ENCODE data around the gene TPRG1L. TPM values are rescaled to one million over a fixed set of nuclear protein-coding genes. Genes with fewer than 3 reads are reported as not detected.

Gene TPRG1L
- total RNA-seq, 1 experiment from 2014 or later: 22.5 TPM

GRCh38 chr1:3636531-3636930 is 11.7 kb downstream of the TPRG1L start:
- no peak for DNase-seq
- no TSS peak for BruUV-seq (replicated peaks)
- no peaks in the 10 kb centered on the region for H3K4me1 Mint-ChIP-seq (ENCODE audit: low read depth, unreplicated experiment)
- CTCF ChIA-PET: no interaction called here
- H3K27ac Mint-ChIP-seq (ENCODE audit: unreplicated experiment): no peak overlapping the region
- intact Hi-C loops (cut with micrococcal nuclease; ENCODE audit: unreplicated experiment): no loop called here
- H3K4me3 Mint-ChIP-seq (ENCODE audit: low read depth, unreplicated experiment): no peak overlapping the region
- no peak for TF ChIP-seq CTCF (IDR thresholded peaks at IDR 0.05; ENCODE audit: unreplicated experiment)
- peaks cover 7% of the 10 kb centered on the region for H3K36me3 Mint-ChIP-seq (ENCODE audit: insufficient read depth, unreplicated experiment)
- no peaks in the 10 kb centered on the region for H3K27me3 Mint-ChIP-seq (ENCODE audit: unreplicated experiment)
- H3K9me3 Mint-ChIP-seq (ENCODE audit: low read depth, unreplicated experiment): no peaks in the 10 kb centered on the region

GRCh38 chr1:3638027-3638426 is 13.2 kb downstream of the TPRG1L start:
- no peaks in the 10 kb centered on the region for H3K4me1 Mint-ChIP-seq (ENCODE audit: low read depth, unreplicated experiment)
- CTCF ChIA-PET: no interaction called here
- H3K27me3 Mint-ChIP-seq (ENCODE audit: unreplicated experiment): no peaks in the 10 kb centered on the region
- no TSS peak for BruUV-seq (replicated peaks)
- no peaks in the 10 kb centered on the region for H3K9me3 Mint-ChIP-seq (ENCODE audit: low read depth, unreplicated experiment)
- no peak overlapping the region for H3K27ac Mint-ChIP-seq (ENCODE audit: unreplicated experiment)
- DNase-seq: no peak
- no peak overlapping the region for H3K4me3 Mint-ChIP-seq (ENCODE audit: low read depth, unreplicated experiment)
- intact Hi-C loops (cut with micrococcal nuclease; ENCODE audit: unreplicated experiment): no loop called here
- peaks cover 7% of the 10 kb centered on the region for H3K36me3 Mint-ChIP-seq (ENCODE audit: insufficient read depth, unreplicated experiment)
- TF ChIP-seq CTCF (IDR thresholded peaks at IDR 0.05; ENCODE audit: unreplicated experiment): no peak

GRCh38 chr1:3638676-3639075 is 13.9 kb downstream of the TPRG1L start:
- CTCF ChIA-PET: no interaction called here
- no peak for DNase-seq
- intact Hi-C loops (cut with micrococcal nuclease; ENCODE audit: unreplicated experiment): no loop called here
- Mint-ChIP-seq H3K4me3 (ENCODE audit: low read depth, unreplicated experiment) (no peak overlapping the region), H3K4me1 (ENCODE audit: low read depth, unreplicated experiment) (no peaks in the 10 kb centered on the region), H3K9me3 (ENCODE audit: low read depth, unreplicated experiment) (no peaks in the 10 kb centered on the region), H3K27me3 (ENCODE audit: unreplicated experiment) (no peaks in the 10 kb centered on the region), H3K27ac (ENCODE audit: unreplicated experiment) (no peak overlapping the region), H3K36me3 (ENCODE audit: insufficient read depth, unreplicated experiment) (peaks cover 7% of the 10 kb centered on the region)
- TF ChIP-seq CTCF (IDR thresholded peaks at IDR 0.05; ENCODE audit: unreplicated experiment): no peak
- no TSS peak for BruUV-seq (replicated peaks)

GRCh38 chr1:3639397-3639911 is 14.6 kb downstream of the TPRG1L start:
- TF ChIP-seq CTCF (IDR thresholded peaks at IDR 0.05; ENCODE audit: unreplicated experiment): no peak
- H3K27me3 Mint-ChIP-seq (ENCODE audit: unreplicated experiment): no peaks in the 10 kb centered on the region

More at GRCh38 chr1:3639397-3639911, 14.6 kb downstream of the TPRG1L start:
- intact Hi-C loops (cut with micrococcal nuclease; ENCODE audit: unreplicated experiment): no loop called here
- Mint-ChIP-seq H3K4me3 (ENCODE audit: low read depth, unreplicated experiment) (no peak overlapping the region), H3K27ac (ENCODE audit: unreplicated experiment) (no peak overlapping the region), H3K4me1 (ENCODE audit: low read depth, unreplicated experiment) (no peaks in the 10 kb centered on the region), H3K9me3 (ENCODE audit: low read depth, unreplicated experiment) (no peaks in the 10 kb centered on the region), H3K36me3 (ENCODE audit: insufficient read depth, unreplicated experiment) (peaks cover 3% of the 10 kb centered on the region)
- DNase-seq: no peak
- no TSS peak for BruUV-seq (replicated peaks)
- CTCF ChIA-PET: no interaction called here

Data from Calu3 (cell line).